Thymus (tissue), 11 donors: Measurements from ENCODE around the gene NEK6. TPM values are rescaled to one million over a fixed set of nuclear protein-coding genes. Genes with fewer than 3 reads are reported as not detected.
A peak's percentile ranks its signal among the peaks of the same experiment; 100 is the strongest.

Experiments
- DNase-seq, 9 donors: peaks; one replicate each; pipeline ENCODE4 v3.0.0-alpha.2; 2013; ENCODE audit warnings: low spot score in 9 of 9, low read depth in 6 of 9, missing footprints in 1 of 9
- H3K27ac ChIP-seq, 2 donors: one replicate each; pipeline ENCODE4 v1.5.1; 2013; ENCODE audit warnings: control low read depth in 1 of 2, low read depth in 1 of 2, low read length in 1 of 2, mild to moderate bottlenecking in 1 of 2, moderate library complexity in 1 of 2
- H3K27me3 ChIP-seq, 2 donors: one replicate each; pipeline ENCODE4 v1.5.1; 2013; ENCODE audit warnings: low read length in 1 of 2; ENCODE audit not compliant: control insufficient read depth in 2 of 2, insufficient read depth in 1 of 2
- H3K36me3 ChIP-seq, 2 donors: one replicate each; pipeline ENCODE4 v1.5.1; 2013; ENCODE audit warnings: low read length in 1 of 2, mild to moderate bottlenecking in 1 of 2, moderate library complexity in 1 of 2; ENCODE audit not compliant: control insufficient read depth in 2 of 2, insufficient read depth in 2 of 2
- H3K4me1 ChIP-seq, 2 donors: one replicate each; pipeline ENCODE4 v1.5.1; 2013; ENCODE audit warnings: low read length in 2 of 2; ENCODE audit not compliant: control insufficient read depth in 2 of 2, insufficient read depth in 2 of 2
- H3K4me3 ChIP-seq, 2 donors: one replicate each; pipeline ENCODE4 v1.5.1; 2013; ENCODE audit warnings: low read length in 2 of 2, control low read depth in 1 of 2, mild to moderate bottlenecking in 1 of 2
- H3K9me3 ChIP-seq, 2 donors: one replicate each; pipeline ENCODE4 v1.5.1; 2013; ENCODE audit warnings: low read length in 1 of 2, mild to moderate bottlenecking in 1 of 2; ENCODE audit not compliant: control insufficient read depth in 2 of 2, insufficient read depth in 1 of 2
- WGBS: extraction: QIAGEN DNeasy Blood & Tissue Kit; methylation state at CpG from one replicate; pipeline ENCODE4 v1.1.7; 2013; 5-methylcytosine and 5-hydroxymethylcytosine counted together
- polyA plus RNA-seq: library from polyadenylated mRNA; stranded (reverse); fragments of 200-250 nt; gene quantifications from one replicate; pipeline ENCODE4 v1.2.3, GENCODE V29; 2013
- total RNA-seq: library from RNA; stranded (reverse); fragments of 120-200 nt; gene quantifications from one replicate; pipeline ENCODE4 v1.2.4, GENCODE V29; 2013
- donor health status: healthy.

NEK6 gene
- total and polyA plus RNA-seq, 2 donors, result 8.3 to 9.8 TPM

- 94% methylated on average over 11 of the region's 11 CpGs for WGBS
- peaks cover 0 to 23% of the 10 kb centered on the region in 2 donors for H3K4me1 ChIP-seq
- H3K36me3 ChIP-seq, result no peaks in the 10 kb centered on the region
- no peaks in the 10 kb centered on the region for H3K9me3 ChIP-seq
- no peak overlapping the region for H3K4me3 ChIP-seq
- peaks cover 37 to 50% of the 10 kb centered on the region in 2 donors for H3K27me3 ChIP-seq
- H3K27ac ChIP-seq, result no peak overlapping the region
- no peak for DNase-seq
Measured at GRCh38 chr9:124256517-124257069, 1.2 kb upstream of the NEK6 start.

GRCh38 chr9:124257070-124257843, 492 bp upstream of the NEK6 start:
- H3K4me3 ChIP-seq, result peak overlapping the region in 1 of 2 donors; percentile 50
- H3K4me1 ChIP-seq, result peaks cover 0 to 23% of the 10 kb centered on the region in 2 donors
- H3K9me3 ChIP-seq, result no peaks in the 10 kb centered on the region
- H3K36me3 ChIP-seq, result no peaks in the 10 kb centered on the region
- no peak overlapping the region for H3K27ac ChIP-seq
- no peak for DNase-seq
- peaks cover 37 to 51% of the 10 kb centered on the region in 2 donors for H3K27me3 ChIP-seq
- WGBS, result 34% methylated on average over 31 of the region's 31 CpGs

GRCh38 chr9:124258607-124259157, 933 bp downstream of the NEK6 start:
- Histone ChIP-seq H3K27me3 (peaks cover 37 to 53% of the 10 kb centered on the region in 2 donors), H3K9me3 (no peaks in the 10 kb centered on the region), H3K36me3 (no peaks in the 10 kb centered on the region), H3K27ac (peak overlapping the region; percentile 58 to 70), H3K4me1 (peaks cover 0 to 23% of the 10 kb centered on the region in 2 donors), H3K4me3 (peak overlapping the region; percentile 50 to 52)
- no peak for DNase-seq
- 21% methylated on average over 17 of the region's 17 CpGs for WGBS

GRCh38 chr9:124259158-124259808, 1.5 kb downstream of the NEK6 start:
- WGBS, result 40% methylated on average over 19 of the region's 19 CpGs
- Histone ChIP-seq H3K27ac (peak overlapping the region in 1 of 2 donors; percentile 70), H3K36me3 (no peaks in the 10 kb centered on the region), H3K4me3 (peak overlapping the region in 1 of 2 donors; percentile 52), H3K9me3 (no peaks in the 10 kb centered on the region), H3K4me1 (peaks cover 0 to 23% of the 10 kb centered on the region in 2 donors), H3K27me3 (peaks cover 37 to 53% of the 10 kb centered on the region in 2 donors)
- DNase-seq, result no peak

GRCh38 chr9:124260769-124261603, 3.2 kb downstream of the NEK6 start:
- Histone ChIP-seq H3K4me1 (peaks cover 0 to 23% of the 10 kb centered on the region in 2 donors), H3K36me3 (no peaks in the 10 kb centered on the region), H3K9me3 (no peaks in the 10 kb centered on the region), H3K27me3 (peaks cover 37 to 52% of the 10 kb centered on the region in 2 donors), H3K27ac (peak overlapping the region in 1 of 2 donors; percentile 42), H3K4me3 (no peak overlapping the region)
- 54% methylated on average over 15 of the region's 15 CpGs for WGBS
- no peak for DNase-seq

- 88% methylated on average over 13 of the region's 13 CpGs for WGBS
Measured at GRCh38 chr9:124261736-124262648, 4.2 kb downstream of the NEK6 start.

GRCh38 chr9:124262649-124262972, 4.9 kb downstream of the NEK6 start:
- Histone ChIP-seq H3K27me3 (peaks cover 24 to 38% of the 10 kb centered on the region in 2 donors), H3K27ac (peak overlapping the region in 1 of 2 donors; percentile 17), H3K4me3 (no peak overlapping the region), H3K36me3 (no peaks in the 10 kb centered on the region), H3K9me3 (no peaks in the 10 kb centered on the region), H3K4me1 (peaks cover 0 to 20% of the 10 kb centered on the region in 2 donors)
- DNase-seq, result no peak
- 97% methylated on average over 5 of the region's 5 CpGs for WGBS

More at GRCh38 chr9:124261736-124262648, 4.2 kb downstream of the NEK6 start:
- H3K9me3 ChIP-seq, result no peaks in the 10 kb centered on the region
- peaks cover 30 to 44% of the 10 kb centered on the region in 2 donors for H3K27me3 ChIP-seq
- no peak for DNase-seq
- H3K4me3 ChIP-seq, result no peak overlapping the region
- no peaks in the 10 kb centered on the region for H3K36me3 ChIP-seq
- H3K27ac ChIP-seq, result peak overlapping the region in 1 of 2 donors; percentile 17
- peaks cover 0 to 23% of the 10 kb centered on the region in 2 donors for H3K4me1 ChIP-seq

GRCh38 chr9:124263213-124263612, 5.5 kb downstream of the NEK6 start:
- Histone ChIP-seq H3K27me3 (peaks cover 18 to 36% of the 10 kb centered on the region in 2 donors), H3K4me1 (peaks cover 0 to 20% of the 10 kb centered on the region in 2 donors), H3K36me3 (no peaks in the 10 kb centered on the region), H3K4me3 (no peak overlapping the region), H3K27ac (no peak overlapping the region), H3K9me3 (no peaks in the 10 kb centered on the region)
- no peak for DNase-seq
- WGBS, result 95% methylated on average over 11 of the region's 11 CpGs
